CD4-positive, alpha-beta memory T cell (primary cell): Measurements from ENCODE around the gene EFNA5. TPM values are rescaled to one million over a fixed set of nuclear protein-coding genes. Genes with fewer than 3 reads are reported as not detected.
"Not testable (repeated sequence)": the region's sequence is repeated elsewhere in the genome, so short reads cannot be mapped to it uniquely, and the experiment has no call there.

Experiments used
- CTCF ChIA-PET: fragments of 350-600 bp; sonication (Branson Sonifier 250); formaldehyde crosslinking; loops from one replicate; lab custom pipeline; 2021; ENCODE audit warnings: inconsistent platforms; ENCODE audit not compliant: partially characterized antibody; lab: Charles Lee
- POLR2A ChIA-PET: fragments of 350-600 bp; sonication (Branson Sonifier 250); formaldehyde crosslinking; loops from one replicate; lab custom pipeline; 2021; ENCODE audit not compliant: partially characterized antibody; lab: Charles Lee
- DNase-seq, 5 donors: peaks; one replicate each; pipeline versions ENCODE4 v3.0.0 to v3.0.0-alpha.2; 2020 to 2022; ENCODE audit warnings: mixed read lengths in 1 of 5
- H3K27ac ChIP-seq: one replicate; pipeline ENCODE4 v1.7.0; 2013; ENCODE audit warnings: low read depth, low read length
- H3K27me3 ChIP-seq: 2 replicates; pipeline ENCODE4 v1.7.0; 2013; ENCODE audit warnings: mild to moderate bottlenecking, low read length, moderate library complexity; ENCODE audit not compliant: insufficient read depth
- H3K36me3 ChIP-seq: 2 replicates; pipeline ENCODE4 v1.7.0; 2013; ENCODE audit warnings: mild to moderate bottlenecking, low read length, moderate library complexity; ENCODE audit not compliant: insufficient read depth
- H3K4me1 ChIP-seq: 2 replicates; pipeline ENCODE4 v1.7.0; 2013; ENCODE audit warnings: mild to moderate bottlenecking, low read length, moderate library complexity; ENCODE audit not compliant: insufficient read depth
- H3K4me3 ChIP-seq, 2 donors: one replicate each; pipeline ENCODE4 v1.7.0; 2013; ENCODE audit warnings: low read length in 2 of 2, mild to moderate bottlenecking in 1 of 2
- H3K9me3 ChIP-seq, 2 donors: one replicate each; pipeline ENCODE4 v1.7.0; 2013; ENCODE audit warnings: low read length in 2 of 2, control low read depth in 1 of 2; ENCODE audit not compliant: control insufficient read depth in 1 of 2
- H3K27ac Mint-ChIP-seq, 7 donors: one replicate each; pipeline ENCODE4 v1.8.0; 2020 to 2021; ENCODE audit warnings: mixed read lengths in 7 of 7, mild to moderate bottlenecking in 6 of 7, inconsistent platforms in 3 of 7, moderate library complexity in 3 of 7
- H3K27me3 Mint-ChIP-seq, 2 donors: one replicate each; pipeline ENCODE4 v1.8.0; 2020 to 2021; ENCODE audit warnings: mixed read lengths in 2 of 2
- H3K36me3 Mint-ChIP-seq, 2 donors: one replicate each; pipeline ENCODE4 v1.8.0; 2020 to 2021; ENCODE audit warnings: mixed read lengths in 2 of 2, inconsistent platforms in 1 of 2, mild to moderate bottlenecking in 1 of 2
- H3K4me1 Mint-ChIP-seq, 4 donors: one replicate each; pipeline ENCODE4 v1.8.0; 2020 to 2021; ENCODE audit warnings: mixed read lengths in 4 of 4, mild to moderate bottlenecking in 1 of 4
- H3K4me3 Mint-ChIP-seq, 8 donors: one replicate each; pipeline ENCODE4 v1.8.0; 2020 to 2021; ENCODE audit warnings: mixed read lengths in 8 of 8, mild to moderate bottlenecking in 7 of 8, moderate library complexity in 6 of 8, inconsistent platforms in 3 of 8
- H3K9me3 Mint-ChIP-seq, 8 donors: one replicate each; pipeline ENCODE4 v1.8.0; 2020 to 2021; ENCODE audit warnings: mixed read lengths in 8 of 8, mild to moderate bottlenecking in 5 of 8, inconsistent platforms in 3 of 8, moderate library complexity in 1 of 8
- intact Hi-C: fragments of 100-400 bp; cut with micrococcal nuclease; formaldehyde crosslinking; loops from one replicate; pipeline ENCODE4 v1.15.1; 2023
- polyA plus RNA-seq, 2 donors: library from polyadenylated mRNA; unstranded; fragments of 300-500 nt; fragmentation: Illumina TruSeq; gene quantifications; one replicate each; pipeline ENCODE4 v1.2.3, GENCODE V29; 2021
- total RNA-seq, 2 experiments: library from RNA; stranded (reverse); gene quantifications; one replicate each; pipeline ENCODE4 v1.2.3, GENCODE V29; 2021

EFNA5 gene
- total and polyA plus RNA-seq, 4 experiments from 2014 or later = not detected

DNA sequence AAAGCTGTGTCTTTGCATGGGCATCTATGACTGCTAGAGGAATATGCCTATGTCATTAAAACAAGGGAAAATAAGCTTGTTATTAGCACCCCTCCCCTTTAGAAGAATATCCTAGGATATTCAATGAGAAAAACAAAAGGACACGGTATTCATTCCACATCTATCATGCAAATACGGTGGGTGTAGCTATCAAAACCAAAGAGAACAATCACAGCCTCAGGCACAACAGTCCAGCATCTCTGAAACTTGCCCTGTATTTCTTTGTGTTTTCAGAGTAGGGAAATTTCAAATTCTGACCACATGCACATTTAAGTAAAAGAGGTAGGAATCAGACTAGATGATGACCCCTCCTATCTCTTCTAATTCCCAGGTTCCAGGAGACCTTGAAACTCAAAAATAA lies 209.9 kb downstream of the EFNA5 start:
- Mint-ChIP-seq H3K27me3 (peaks cover 0 to 4% of the 10 kb centered on the region in 2 donors), H3K4me3 (no peak overlapping the region), H3K9me3 (no peaks in the 10 kb centered on the region), H3K27ac (no peak overlapping the region), H3K36me3 (no peaks in the 10 kb centered on the region), H3K4me1 (no peaks in the 10 kb centered on the region)
- H3K27ac ChIP-seq = no peak overlapping the region
- H3K27me3 ChIP-seq = no peaks in the 10 kb centered on the region
- POLR2A ChIA-PET = no interaction called here
- no peaks in the 10 kb centered on the region for H3K36me3 ChIP-seq
- H3K9me3 ChIP-seq = no peaks in the 10 kb centered on the region
- intact Hi-C loops = no loop called here
- CTCF ChIA-PET = no interaction called here
- no peaks in the 10 kb centered on the region for H3K4me1 ChIP-seq
- no peak for DNase-seq
- H3K4me3 ChIP-seq = no peak overlapping the region

DNA sequence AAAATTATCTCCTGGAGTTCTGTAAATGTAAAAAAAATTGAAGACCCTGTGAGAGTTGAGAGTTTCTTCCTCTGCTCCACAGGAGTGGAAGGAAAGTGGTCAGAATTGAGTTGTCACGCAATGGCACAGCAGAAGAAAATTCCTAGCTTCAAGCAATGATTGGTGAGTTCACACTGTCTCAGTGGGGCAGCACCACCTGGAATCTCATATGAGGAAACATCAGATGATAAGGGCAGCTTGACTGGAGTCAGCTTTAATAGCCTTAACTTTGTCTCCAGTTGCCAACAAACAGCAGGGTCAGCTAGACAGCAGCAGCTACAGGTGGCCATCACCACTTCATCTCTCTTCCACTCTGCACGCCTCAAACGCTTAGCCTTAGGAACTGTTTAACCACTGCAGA lies 211.1 kb downstream of the EFNA5 start:
- Mint-ChIP-seq H3K27ac (no peak overlapping the region), H3K27me3 (peaks cover 0 to 4% of the 10 kb centered on the region in 2 donors), H3K4me1 (no peaks in the 10 kb centered on the region), H3K36me3 (no peaks in the 10 kb centered on the region), H3K9me3 (no peaks in the 10 kb centered on the region), H3K4me3 (no peak overlapping the region)
- Histone ChIP-seq H3K4me3 (no peak overlapping the region), H3K4me1 (no peaks in the 10 kb centered on the region), H3K27ac (no peak overlapping the region), H3K36me3 (no peaks in the 10 kb centered on the region), H3K9me3 (no peaks in the 10 kb centered on the region), H3K27me3 (no peaks in the 10 kb centered on the region)
- ChIA-PET CTCF (interaction anchor here (0.8 kb wide), 1 partner anchor 113 kb away, joined by 3 read pairs; no protein-coding TSS in a partner anchor), POLR2A (no interaction called here)
- intact Hi-C loops = no loop called here
- no peak for DNase-seq

DNA sequence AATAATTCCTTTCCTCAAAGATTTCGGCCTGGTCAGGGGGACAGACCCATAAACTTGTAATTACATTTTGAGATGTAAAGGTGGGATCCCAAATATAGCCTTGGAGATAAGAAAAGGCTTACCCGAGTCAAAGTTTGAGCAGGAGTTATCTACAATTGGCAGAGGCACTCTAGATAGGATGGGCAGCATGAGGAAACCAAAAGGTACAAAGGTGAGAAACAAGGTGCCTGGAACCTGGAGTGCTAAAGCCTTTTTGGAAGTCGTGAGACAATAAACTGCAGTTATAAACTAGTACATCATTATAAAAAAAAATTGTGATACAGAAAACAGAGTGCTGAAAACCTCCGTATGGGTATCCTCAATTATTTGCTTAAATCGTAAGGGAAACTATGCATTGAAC lies 212.4 kb downstream of the EFNA5 start:
- Mint-ChIP-seq H3K4me1 (no peaks in the 10 kb centered on the region), H3K27me3 (peaks cover 0 to 4% of the 10 kb centered on the region in 2 donors), H3K4me3 (no peak overlapping the region), H3K27ac (no peak overlapping the region), H3K36me3 (no peaks in the 10 kb centered on the region), H3K9me3 (no peaks in the 10 kb centered on the region)
- Histone ChIP-seq H3K4me1 (no peaks in the 10 kb centered on the region), H3K27ac (no peak overlapping the region), H3K36me3 (no peaks in the 10 kb centered on the region), H3K9me3 (no peaks in the 10 kb centered on the region), H3K4me3 (no peak overlapping the region), H3K27me3 (no peaks in the 10 kb centered on the region)
- POLR2A ChIA-PET = no interaction called here
- CTCF ChIA-PET = no interaction called here
- DNase-seq = no peak
- intact Hi-C loops = no loop called here

DNA sequence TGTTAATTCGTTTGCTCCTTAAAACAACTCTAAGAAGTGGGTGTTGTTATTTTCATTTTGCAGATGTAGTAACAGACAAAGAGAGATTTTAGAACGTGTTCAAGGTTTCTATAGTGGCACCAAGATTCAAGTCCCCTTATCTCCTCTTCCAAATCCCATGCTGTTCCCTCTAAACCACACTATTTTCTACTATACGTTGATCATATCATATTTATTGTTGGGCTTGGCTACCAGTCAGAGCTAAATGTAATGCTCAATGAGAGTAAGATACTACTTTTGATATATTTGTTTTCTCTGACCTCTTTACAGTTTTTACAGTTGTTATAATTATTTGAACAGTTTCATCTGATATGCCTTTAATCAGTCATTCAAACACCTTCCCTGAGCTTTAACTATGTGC lies 212.9 kb downstream of the EFNA5 start:
- Mint-ChIP-seq H3K27ac (no peak overlapping the region), H3K4me1 (no peaks in the 10 kb centered on the region), H3K27me3 (peaks cover 0 to 4% of the 10 kb centered on the region in 2 donors), H3K4me3 (no peak overlapping the region), H3K36me3 (no peaks in the 10 kb centered on the region), H3K9me3 (no peaks in the 10 kb centered on the region)
- Histone ChIP-seq H3K4me1 (no peaks in the 10 kb centered on the region), H3K4me3 (no peak overlapping the region), H3K36me3 (no peaks in the 10 kb centered on the region), H3K9me3 (no peaks in the 10 kb centered on the region), H3K27me3 (no peaks in the 10 kb centered on the region), H3K27ac (no peak overlapping the region)
- CTCF ChIA-PET = no interaction called here
- intact Hi-C loops = no loop called here
- no peak for DNase-seq
- POLR2A ChIA-PET = no interaction called here

DNA sequence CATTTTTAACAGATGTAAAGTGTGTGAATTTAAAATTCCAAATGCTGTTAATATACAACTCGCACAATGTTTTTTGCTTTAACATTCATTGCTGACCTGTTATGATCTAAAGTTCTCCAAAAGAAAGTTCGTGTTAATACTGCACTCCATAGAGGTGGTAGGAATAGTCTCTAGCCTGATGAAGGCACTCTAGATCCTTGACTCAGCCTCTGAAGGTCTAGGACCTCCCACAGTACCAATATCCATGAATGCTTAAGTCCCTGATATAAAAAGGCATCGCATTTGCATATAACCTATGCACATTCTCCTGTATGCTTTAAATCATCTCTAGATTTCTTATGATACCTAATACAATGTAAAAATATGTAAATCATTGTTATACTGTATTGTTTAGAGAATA lies 213.6 kb downstream of the EFNA5 start:
- Histone ChIP-seq H3K36me3 (no peaks in the 10 kb centered on the region), H3K9me3 (no peaks in the 10 kb centered on the region), H3K27me3 (no peaks in the 10 kb centered on the region), H3K4me1 (no peaks in the 10 kb centered on the region), H3K4me3 (no peak overlapping the region), H3K27ac (no peak overlapping the region)
- Mint-ChIP-seq H3K4me3 (no peak overlapping the region), H3K27ac (no peak overlapping the region), H3K27me3 (peaks cover 0 to 4% of the 10 kb centered on the region in 2 donors), H3K9me3 (no peaks in the 10 kb centered on the region), H3K36me3 (no peaks in the 10 kb centered on the region), H3K4me1 (no peaks in the 10 kb centered on the region)
- DNase-seq = no peak
- intact Hi-C loops = no loop called here
- ChIA-PET CTCF (no interaction called here), POLR2A (no interaction called here)

DNA sequence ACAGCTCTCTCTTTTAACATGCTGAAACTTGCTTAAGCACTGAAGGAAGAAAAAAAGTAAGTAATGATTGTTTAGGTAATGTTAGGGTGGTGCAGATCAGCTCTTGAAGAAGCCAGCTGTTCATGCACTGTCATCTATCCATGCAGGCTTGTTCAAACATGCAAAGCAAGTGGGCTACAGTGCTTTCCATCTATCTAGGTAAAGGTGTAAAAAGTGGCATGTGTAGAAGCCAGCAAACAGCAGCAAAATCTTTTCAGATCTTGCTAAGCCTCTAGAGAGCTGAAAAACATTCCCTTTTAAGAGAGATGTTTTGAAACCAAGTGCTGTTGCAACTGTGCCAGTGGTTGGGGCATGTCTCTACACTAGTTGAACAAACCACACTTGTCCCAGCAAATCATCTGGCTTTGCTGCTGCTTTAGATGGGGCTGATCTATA lies 214.4 kb downstream of the EFNA5 start:
- CTCF ChIA-PET = no interaction called here
- H3K4me1 Mint-ChIP-seq = no peaks in the 10 kb centered on the region
- Histone ChIP-seq H3K4me3 (no peak overlapping the region), H3K9me3 (no peaks in the 10 kb centered on the region), H3K4me1 (no peaks in the 10 kb centered on the region), H3K27ac (no peak overlapping the region), H3K27me3 (no peaks in the 10 kb centered on the region), H3K36me3 (no peaks in the 10 kb centered on the region)
- POLR2A ChIA-PET = no interaction called here
- H3K27ac Mint-ChIP-seq = no peak overlapping the region
- no peak for DNase-seq
- no peaks in the 10 kb centered on the region for H3K36me3 Mint-ChIP-seq
- intact Hi-C loops = no loop called here
- H3K9me3 Mint-ChIP-seq = peaks cover 0 to 3% (median under 1%) of the 10 kb centered on the region in 8 donors
- peaks cover 0 to 4% of the 10 kb centered on the region in 2 donors for H3K27me3 Mint-ChIP-seq
- no peak overlapping the region for H3K4me3 Mint-ChIP-seq

DNA sequence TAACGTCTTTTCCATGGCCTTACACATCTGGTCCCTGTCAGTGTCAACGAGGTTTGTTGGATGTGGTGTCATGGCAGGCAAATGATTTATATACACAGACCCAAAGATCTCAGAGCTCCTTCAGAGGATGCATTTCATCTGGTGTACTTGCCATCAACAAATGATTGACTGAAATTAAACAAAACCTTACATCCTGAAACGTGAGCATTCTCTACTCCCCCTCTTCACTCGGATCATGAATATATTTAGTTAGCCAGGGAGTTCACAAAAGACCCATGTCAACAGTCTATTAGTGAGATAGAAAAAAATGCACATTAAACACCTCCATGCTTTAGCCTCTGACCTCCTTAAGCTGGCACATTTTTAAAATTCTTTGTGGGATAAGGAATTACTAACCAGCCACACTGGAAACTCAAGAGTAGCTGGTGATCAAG lies 215.6 kb downstream of the EFNA5 start:
- no peak overlapping the region for H3K27ac ChIP-seq

DNA sequence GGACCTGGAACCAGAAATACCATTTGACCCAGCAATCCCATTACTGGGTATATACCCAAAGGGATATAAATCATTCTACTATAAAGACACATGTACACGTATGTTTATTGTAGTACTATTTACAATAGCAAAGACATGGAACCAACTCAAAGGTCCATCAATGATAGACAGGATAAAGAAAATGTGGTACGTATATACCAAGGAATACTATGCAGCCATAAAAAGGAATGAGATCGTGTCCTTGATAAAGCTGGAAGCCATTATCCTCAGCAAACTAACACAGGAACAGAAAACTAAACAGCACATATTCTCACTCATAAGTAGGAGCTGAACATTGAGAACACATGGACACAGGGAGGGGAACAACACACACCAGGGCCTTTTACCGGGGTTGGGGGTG lies 218.9 kb downstream of the EFNA5 start:
- H3K4me1 Mint-ChIP-seq, H3K27ac ChIP-seq, DNase-seq, H3K27me3 ChIP-seq, H3K36me3 Mint-ChIP-seq, H3K4me3 ChIP-seq, H3K4me3 Mint-ChIP-seq, H3K9me3 Mint-ChIP-seq, H3K36me3 ChIP-seq, intact Hi-C loops, H3K9me3 ChIP-seq, H3K27me3 Mint-ChIP-seq, POLR2A ChIA-PET, CTCF ChIA-PET, H3K4me1 ChIP-seq: not testable (repeated sequence)
- H3K27ac Mint-ChIP-seq = peak overlapping the region in 1 of 7 donors; percentile 42

More for the DNA sequence above, 215.6 kb downstream of the EFNA5 start:
- no peaks in the 10 kb centered on the region for H3K9me3 ChIP-seq
- Mint-ChIP-seq H3K27ac (no peak overlapping the region), H3K9me3 (peaks cover 0 to 3% (median under 1%) of the 10 kb centered on the region in 8 donors), H3K27me3 (peaks cover 0 to 2% of the 10 kb centered on the region in 2 donors), H3K4me1 (no peaks in the 10 kb centered on the region), H3K36me3 (no peaks in the 10 kb centered on the region), H3K4me3 (no peak overlapping the region)
- no peaks in the 10 kb centered on the region for H3K4me1 ChIP-seq
- ChIA-PET POLR2A (no interaction called here), CTCF (no interaction called here)
- no peaks in the 10 kb centered on the region for H3K27me3 ChIP-seq
- intact Hi-C loops = no loop called here
- no peak overlapping the region for H3K4me3 ChIP-seq
- no peaks in the 10 kb centered on the region for H3K36me3 ChIP-seq
- DNase-seq = no peak
